Skeletal muscle cell (primary cell): Measurements from ENCODE around the gene TMEM108.

Experiments
- DNase-seq: peaks from one replicate; pipeline ENCODE4 v3.0.0-alpha.2; 2010; ENCODE audit warnings: low read depth
- H3K4me3 ChIP-seq: 2 replicates; pipeline ENCODE4 v1.5.1; 2011; ENCODE audit warnings: low read depth, mild to moderate bottlenecking, control low read depth, low read length, moderate library complexity

Gene TMEM108

DNA sequence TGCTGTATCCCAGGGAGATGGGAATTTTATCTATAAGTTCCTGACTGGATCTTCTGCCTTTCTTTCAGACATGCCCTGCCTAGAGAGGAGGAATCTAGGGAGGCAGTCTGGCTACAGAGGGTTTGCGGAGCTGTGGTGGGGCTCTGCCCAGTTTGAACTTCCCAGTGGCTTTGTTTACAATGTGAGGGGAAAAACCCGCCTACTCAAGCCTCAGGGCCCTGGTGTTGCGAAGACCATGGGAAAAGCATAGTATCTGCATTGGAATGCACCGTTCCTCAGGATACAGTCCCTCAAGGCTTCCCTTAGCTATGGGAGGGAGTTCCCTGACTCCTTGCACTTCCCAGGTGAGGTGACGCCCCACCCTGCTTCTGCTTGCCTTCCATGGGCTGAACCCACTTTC, 168.7 kb downstream of the TMEM108 start:
- no peak for DNase-seq
- H3K4me3 ChIP-seq = no peak overlapping the region

DNA sequence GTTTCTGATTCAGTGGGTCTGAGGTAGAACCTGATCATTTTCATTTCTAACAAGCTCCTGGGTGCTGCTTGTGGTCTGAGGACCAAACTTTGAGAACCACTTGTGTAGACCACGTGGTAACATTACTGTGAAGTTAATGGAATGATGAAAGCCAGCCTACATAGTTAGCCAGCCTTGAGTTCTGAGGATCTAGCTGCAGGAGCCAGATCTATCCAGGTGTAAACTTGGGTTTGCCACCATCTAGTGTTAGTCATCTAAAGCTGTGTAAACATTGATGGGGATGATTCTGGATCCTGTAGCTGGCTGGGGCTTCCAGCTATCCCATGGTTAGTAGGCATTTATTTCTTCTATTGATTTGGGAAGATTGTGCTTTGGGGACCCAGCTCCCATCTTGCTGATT, 170.0 kb downstream of the TMEM108 start:
- no peak overlapping the region for H3K4me3 ChIP-seq
- no peak for DNase-seq

DNA sequence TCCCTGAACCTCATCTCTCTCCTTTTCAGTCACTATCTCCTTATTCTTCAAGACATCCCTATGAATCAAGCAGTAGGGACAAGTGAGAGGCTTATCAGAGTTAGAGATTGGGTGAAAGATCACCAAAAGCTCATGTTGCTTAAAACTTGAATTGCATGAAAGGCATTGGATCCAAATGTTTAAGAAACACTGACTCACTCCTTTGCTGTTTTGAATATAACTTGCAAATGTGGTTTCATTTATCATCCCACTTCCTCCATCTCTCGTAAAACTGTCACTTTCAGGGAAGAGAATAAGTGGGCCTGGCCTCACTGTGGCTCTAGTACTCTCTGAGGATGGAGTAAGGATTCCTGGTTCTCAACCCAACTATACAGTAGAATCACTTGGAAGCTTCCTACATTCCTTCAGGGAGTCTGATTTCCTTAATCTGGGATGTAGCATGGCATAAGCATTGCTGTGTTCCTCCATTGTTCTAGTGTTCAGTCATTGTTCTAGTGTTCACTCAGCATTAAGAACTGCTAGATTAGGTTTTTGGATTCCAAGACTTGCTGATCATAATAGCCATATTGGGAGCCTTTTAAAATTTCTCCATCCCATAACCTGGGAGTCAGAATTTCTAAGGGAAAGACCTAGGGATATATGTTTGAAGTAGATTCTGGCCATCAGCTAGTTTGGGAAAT, 171.8 kb downstream of the TMEM108 start:
- DNase-seq = peak; percentile 29
- H3K4me3 ChIP-seq = no peak overlapping the region

DNA sequence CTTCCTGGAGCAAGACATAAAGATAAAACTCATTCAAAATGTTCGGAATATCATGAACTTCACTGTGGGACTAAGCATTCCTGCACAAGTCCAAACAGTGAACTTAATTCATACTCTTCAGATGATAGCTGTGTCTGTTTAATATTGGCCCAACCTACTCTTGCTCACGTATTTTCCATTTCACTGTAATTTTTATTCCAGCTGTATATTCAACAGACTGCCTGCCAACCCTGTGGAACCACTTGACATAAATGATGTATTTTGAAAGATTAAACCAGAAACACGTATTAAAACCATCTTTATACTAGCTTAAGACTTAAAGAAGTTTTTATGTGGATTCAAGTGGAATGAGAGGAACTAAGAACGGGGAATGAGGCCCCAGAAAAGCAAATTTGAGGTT, 172.5 kb downstream of the TMEM108 start:
- DNase-seq = no peak
- H3K4me3 ChIP-seq = no peak overlapping the region

DNA sequence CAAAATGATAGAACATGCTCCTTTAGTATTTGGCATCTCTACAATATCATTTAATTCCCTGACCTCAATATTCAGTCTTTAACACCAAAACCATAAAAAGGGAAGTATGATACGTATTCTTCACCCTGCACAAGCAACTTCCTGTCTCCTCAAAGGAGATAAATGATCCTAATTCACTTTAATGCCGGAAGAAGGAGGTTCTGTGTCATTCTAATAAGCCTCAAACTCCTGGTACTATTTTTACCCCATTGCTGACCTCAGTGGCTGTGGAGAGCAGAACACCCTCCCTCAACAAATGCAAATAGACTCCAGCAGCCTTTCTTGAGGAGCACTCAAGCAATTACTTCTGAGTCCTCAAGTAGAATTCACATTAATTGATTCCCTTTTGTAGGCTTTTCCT, 173.3 kb downstream of the TMEM108 start:
- H3K4me3 ChIP-seq = no peak overlapping the region
- no peak for DNase-seq

DNA sequence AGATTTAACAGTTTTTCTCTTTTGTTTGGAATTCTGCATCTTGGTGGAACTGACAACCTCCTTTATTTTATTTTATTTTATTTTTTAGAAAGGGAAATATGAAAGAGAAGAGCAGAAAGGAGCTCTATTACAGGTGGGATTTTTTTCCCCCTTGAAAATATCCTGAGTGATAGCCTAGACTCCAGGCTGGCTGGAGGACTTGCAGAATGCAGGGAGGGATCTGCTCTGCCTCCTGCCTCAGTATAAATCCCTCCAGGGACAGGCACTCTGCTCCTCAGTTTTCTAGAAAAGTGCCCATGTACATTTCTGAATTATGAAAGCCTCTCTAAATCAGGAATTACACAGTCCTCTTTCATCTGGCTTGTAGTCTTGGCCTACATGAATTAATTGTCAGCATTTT, 173.7 kb downstream of the TMEM108 start:
- H3K4me3 ChIP-seq = no peak overlapping the region
- no peak for DNase-seq

DNA sequence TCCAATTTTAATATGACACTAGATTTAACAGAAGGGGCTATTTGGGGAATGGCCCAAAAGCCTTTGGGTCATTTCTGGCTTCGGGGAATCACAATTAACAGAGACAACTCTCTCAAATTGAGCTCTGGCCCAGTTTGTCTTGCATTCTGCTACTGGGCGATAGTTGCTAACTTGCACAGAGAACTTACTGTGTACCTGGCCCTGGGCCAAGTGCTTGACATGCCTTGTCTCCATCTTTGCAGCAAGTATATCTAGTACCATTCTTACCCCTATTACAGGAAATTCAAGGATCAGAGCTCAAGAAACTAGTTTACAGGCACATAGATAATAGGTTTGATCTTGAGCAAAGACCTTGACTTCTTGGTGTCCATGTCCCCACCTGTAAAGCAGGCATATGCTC, 175.7 kb downstream of the TMEM108 start:
- DNase-seq = no peak
- no peak overlapping the region for H3K4me3 ChIP-seq

DNA sequence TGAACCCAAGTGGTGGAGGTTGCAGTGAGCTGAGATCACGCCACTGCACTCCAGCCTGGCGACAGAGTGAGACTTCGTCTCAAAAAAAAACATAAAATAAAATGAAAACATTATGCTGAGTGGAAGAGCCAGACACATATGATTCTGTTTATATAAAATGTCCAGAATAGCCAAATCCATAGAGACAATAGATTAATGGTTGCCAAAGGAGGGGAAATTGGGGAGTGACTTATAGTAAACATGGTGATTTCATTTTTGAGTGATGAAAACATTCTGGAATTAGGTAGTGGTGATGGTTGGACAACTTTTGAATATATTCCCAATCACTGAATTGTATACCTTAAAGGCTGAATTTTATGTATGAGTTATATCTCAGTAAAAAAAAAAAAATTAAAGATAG, 189.6 kb downstream of the TMEM108 start:
- no peak for DNase-seq
- H3K4me3 ChIP-seq = no peak overlapping the region

DNA sequence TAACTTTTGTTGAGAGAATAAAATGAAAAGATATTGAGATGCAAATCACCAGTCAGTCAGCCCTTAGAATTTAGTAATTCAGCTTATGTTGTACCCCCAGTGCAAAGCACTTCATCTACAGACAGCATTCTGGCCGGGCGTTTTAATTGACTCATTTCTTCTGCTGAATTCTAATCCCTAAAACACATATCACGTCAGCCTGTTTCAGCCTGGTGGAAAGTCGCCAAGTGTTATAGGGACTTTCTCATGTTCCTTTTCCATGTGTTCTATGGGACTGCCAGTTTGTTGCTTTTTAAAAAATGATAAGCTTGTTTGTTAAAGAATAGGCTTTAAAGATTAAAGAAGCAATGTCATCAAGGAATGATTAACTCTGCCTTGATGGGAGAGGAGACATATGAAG, 192.0 kb downstream of the TMEM108 start:
- no peak for DNase-seq
- H3K4me3 ChIP-seq = no peak overlapping the region

DNA sequence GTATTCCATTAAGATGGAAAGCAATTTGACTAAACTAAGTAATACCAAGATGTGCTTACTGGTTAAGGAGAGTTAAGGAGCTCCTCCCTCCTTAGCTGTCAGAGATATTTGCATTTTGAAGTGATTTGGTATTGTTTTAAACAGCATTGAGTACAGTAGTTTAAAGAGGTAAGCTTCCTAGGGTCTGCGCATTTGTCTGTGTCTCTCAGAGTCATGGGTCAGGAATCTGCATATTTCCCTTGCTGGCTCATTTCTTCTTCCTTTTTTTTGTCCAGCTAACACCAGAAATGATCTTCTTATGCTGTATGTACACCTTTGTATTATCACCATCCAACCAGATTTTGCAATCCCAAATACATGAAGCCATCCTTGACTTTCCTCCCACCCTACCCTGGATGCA, 198.7 kb downstream of the TMEM108 start:
- H3K4me3 ChIP-seq = no peak overlapping the region
- DNase-seq = no peak

DNA sequence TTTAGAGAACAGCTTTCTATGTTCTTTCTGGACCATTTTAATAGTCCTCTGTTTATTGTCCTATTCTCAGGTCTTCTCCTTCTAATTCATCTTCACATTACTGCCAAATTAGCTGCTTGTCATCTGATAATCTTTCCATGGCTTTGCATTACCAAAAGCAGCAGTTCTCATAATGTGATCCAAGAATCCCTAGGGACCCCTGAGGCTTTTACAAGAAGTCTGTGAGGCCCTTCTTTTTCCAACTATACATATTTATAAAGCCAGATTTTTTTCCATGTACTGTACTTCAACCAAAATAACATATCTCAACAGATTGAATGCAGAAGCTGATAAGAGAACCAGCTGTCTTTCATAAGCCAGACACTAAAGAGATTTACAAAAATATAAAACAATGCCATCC, 199.2 kb downstream of the TMEM108 start:
- no peak overlapping the region for H3K4me3 ChIP-seq
- no peak for DNase-seq

DNA sequence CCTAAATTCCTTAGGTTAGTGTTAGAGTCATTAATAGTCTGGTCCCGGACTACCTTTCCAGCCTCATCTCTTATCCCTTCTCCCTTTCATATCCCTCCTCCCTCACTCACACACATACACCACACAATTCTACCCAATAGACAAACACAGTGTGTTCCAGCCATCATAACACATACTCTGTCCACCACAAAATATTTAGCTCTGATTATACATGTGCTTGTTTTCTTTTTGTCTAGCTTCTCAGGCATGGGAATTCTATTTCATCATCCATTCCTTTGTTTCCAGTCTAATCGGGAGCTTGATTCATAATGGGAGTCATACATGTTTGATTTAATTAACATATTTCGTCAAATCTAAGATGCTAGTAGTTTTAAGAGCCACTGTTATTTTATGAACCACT, 199.8 kb downstream of the TMEM108 start:
- H3K4me3 ChIP-seq = no peak overlapping the region
- DNase-seq = no peak

DNA sequence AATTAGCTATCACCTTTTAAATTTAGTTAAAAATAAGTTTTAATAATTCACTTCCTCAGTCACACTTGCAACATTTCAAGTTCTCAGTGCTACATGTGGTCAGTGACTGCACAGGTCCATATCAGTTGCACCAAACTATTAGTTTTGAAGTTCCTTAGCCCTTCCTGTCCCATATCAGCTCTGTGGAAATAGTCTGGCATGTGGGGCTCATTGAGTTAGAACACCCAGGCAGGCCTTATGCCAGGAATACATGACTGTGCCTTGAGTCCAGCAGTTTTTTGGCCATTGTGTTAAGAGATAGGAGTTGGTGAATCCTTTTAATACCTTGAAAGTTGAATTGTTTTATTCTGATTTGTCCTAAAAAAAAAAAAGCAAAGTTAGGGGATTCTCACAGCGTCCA, 207.9 kb downstream of the TMEM108 start:
- H3K4me3 ChIP-seq = no peak overlapping the region
- DNase-seq = no peak

DNA sequence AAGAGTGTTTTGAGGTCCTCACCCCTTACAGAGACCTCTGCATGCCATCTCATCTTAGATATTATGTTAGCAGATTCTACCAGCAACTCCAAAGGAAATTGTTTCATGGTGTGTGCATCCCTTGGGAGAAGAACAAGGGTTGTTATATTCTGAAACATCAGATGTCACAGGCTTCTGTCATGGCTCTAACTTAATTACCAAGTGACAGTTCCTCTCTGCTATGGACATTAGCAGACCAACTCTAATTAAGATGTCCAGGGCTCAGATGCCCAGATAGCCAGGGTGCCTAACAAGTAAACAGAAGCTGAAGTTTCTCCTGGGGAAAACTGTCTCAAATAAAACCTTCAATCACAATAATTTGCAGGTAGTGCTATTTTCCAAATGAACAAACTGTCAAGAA, 208.6 kb downstream of the TMEM108 start:
- no peak for DNase-seq
- H3K4me3 ChIP-seq = no peak overlapping the region

DNA sequence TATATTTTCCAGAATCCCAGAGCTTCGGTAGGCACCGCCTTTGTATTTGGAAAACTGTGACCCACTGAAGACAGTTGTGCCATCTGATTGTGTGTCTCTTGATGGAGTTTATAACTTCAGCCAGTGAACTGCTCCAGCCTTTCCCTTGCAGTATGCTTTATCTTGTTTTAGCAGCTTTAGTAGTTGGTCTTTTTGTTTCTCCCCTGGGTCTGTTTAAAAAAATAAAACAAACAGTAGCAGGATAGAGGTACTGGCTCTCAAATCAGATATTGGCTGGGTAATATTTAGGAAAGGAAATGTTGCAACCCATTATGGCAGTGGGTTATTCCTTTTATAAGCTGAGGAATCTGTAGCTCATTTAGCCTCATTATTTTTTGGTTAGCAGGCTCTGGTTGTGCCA, 210.2 kb downstream of the TMEM108 start:
- no peak overlapping the region for H3K4me3 ChIP-seq
- no peak for DNase-seq

DNA sequence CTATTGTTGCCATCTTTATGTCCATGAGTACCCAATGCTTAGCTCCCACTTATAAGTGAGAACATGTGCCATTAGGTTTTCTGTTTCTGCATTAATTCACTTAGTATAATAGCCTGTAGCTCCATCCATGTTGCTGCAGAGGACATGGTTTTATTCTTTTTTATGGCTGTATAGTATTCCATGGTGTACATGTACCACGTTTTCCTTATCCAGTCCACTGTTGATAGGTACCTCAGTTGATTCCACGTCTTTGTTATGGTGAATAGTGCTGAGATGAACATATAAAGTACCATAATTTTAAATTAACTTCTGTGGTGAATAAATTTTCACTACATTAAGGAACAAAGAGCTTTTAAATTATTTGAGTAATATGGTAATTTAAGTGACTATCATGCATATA, 211.3 kb downstream of the TMEM108 start:
- DNase-seq = no peak
- no peak overlapping the region for H3K4me3 ChIP-seq

DNA sequence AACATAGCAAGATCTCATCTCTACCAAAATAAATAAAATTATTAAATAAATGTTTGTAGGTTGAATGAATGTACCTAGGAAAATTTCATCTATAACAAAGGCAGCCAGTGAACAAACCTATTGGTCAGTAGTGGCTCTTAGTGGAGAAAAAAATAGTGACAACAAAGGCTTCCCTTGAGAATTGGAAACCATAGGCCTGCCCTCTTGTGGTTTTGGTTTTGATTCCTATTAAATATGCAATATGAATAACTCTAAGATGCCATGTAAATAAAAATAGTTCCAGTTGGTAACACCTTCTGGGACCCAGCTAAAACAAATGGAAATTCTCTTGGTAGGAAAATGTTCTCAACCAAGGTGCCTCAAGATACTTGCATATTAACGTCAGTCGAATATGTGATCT, 216.0 kb downstream of the TMEM108 start:
- no peak overlapping the region for H3K4me3 ChIP-seq
- DNase-seq = no peak

DNA sequence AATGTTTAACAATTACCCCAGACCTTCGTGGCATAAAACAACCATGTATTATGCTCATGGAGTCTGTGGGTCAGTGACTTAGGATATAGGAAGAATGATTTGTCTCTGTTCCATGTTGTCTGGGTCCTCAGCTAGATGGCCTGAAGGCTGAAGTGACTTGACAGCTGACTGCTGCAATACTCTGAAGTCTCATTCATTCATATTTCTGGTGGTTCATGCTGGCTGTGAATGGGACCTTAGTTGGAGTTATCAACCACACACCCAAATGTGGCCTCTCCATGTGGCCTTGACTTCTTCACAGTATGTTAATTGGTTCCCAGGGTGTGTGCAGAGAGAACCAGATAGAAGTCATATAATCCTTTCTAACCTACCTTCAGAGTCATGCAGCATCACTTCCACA, 216.5 kb downstream of the TMEM108 start:
- DNase-seq = no peak
- H3K4me3 ChIP-seq = no peak overlapping the region

DNA sequence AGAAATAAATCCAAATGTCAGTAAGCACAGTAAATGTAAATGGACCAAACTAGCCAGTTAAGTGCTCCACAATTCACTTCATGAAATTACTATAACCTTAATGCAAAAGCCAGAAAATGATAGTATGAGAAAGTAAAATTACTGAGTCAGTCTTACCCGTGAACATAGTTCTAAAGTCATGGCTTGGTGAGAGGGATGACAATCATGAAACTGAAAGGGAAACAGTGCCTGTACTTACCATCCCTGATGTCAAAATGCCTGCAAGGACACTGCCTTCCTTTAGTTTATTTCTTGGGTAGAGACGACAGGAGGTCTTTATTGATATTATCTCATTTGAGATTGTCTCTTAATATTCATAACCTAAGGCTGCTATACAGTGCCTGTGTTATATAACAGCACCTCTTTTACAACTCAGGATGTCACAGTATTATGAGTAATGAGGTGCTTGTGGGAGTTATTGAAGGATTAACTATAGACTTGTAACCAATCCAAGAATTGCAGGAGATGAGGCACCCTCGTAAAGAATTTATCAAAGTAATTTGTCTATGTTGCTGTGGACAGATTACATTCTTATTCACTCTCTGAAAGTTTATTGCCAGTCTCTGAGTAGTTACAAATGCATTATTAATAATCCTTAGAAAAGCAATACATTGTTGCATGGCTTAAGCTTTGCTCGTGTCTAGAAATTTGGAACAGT, 218.7 kb downstream of the TMEM108 start:
- H3K4me3 ChIP-seq = no peak overlapping the region
- DNase-seq = no peak

DNA sequence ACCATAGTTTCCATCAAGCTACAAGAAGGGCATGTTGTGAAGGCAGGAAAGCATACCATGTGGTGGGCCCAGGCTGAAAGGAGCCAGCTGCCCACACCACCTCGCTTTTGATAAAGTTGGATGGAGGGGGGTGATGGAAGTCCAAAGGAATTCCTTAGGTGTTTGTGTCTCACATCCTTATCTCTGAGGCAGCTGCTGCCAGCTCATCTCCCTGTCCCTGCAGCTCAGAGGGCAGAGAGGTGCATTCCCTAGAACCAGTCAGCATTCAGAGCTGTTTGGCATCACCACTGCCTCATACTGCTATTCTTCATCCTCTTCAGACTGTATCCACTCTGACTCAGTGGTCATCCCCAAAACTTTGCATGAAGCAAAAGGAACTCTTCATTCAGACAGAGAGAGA, 220.2 kb downstream of the TMEM108 start:
- DNase-seq = no peak

DNA sequence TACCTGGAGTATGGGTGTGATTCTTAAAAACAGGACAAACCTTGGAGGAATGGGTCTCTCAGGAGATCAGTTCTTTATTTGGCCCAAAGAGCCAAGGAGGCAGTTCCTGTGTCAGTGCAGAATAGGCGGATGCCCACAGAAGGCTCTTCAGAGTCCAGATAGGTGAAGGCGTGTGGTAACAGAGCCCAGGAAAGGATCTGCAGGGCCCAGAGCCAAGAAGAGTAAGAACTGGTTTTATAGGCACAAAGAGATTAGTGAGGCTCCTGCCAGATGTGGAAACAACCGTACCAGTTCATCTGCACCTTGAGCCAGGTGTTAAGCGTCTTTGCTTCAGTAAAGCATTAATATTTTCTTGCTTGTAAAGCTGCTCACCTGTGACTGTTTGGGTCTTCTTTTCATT, 221.6 kb downstream of the TMEM108 start:
- H3K4me3 ChIP-seq = no peak overlapping the region
- DNase-seq = no peak

More for the DNA sequence above, 220.2 kb downstream of the TMEM108 start:
- no peak overlapping the region for H3K4me3 ChIP-seq
